Measurements from ENCODE around the gene SUGCT. TPM values are rescaled to one million over a fixed set of nuclear protein-coding genes. Genes with fewer than 3 reads are reported as not detected.

Gene SUGCT
- total RNA-seq, 1 experiment from 2014 or later = 1.3 TPM

GRCh38 chr7:40311307-40311706, 176.5 kb downstream of the SUGCT start:
- no peak for DNase-seq (ENCODE audit: extremely low read depth, low read depth)

DNA sequence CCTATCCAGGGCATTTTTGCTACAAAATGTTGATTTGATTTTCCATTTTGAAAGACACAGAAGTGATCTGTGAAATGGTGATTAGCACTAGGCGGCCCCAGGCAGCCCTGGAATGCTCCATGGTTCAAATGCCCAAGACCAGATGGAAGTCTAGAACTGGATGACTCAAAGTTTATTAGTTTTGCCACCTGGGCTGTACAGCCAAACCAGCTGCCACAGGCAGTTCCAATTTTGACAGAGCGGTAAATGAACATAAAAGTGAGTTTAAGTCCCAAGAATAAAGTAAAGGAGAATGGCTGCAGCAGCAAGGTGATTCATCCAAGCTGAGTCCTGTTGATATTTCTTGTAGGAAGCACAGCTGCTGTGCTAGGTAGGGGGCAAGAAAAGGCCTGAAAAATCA, 180.5 kb downstream of the SUGCT start:
- no peak for DNase-seq (ENCODE audit: extremely low read depth, low read depth)

- no peak for DNase-seq (ENCODE audit: extremely low read depth, low read depth)
Observed at GRCh38 chr7:40316176-40316575, 181.4 kb downstream of the SUGCT start.

DNA sequence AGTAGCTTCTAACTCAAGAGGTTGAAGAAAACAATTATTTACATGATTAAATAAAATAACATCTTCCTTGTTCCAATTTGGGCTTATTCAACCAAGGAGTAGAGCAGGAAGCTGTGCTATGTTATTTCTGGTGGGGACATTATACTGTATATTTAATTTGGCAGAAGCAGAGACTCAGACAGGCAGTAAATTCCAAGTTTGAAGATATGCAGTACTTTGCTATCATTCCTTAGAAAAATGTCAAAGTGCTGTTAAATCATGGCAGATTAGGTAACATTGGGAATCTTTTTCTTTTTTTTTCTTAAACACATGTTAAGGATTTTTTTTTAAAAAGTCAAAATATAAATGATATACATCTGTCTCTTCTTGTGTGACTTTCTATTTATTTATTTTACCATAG, 190.1 kb downstream of the SUGCT start:
- no peak for DNase-seq (ENCODE audit: extremely low read depth, low read depth)

DNA sequence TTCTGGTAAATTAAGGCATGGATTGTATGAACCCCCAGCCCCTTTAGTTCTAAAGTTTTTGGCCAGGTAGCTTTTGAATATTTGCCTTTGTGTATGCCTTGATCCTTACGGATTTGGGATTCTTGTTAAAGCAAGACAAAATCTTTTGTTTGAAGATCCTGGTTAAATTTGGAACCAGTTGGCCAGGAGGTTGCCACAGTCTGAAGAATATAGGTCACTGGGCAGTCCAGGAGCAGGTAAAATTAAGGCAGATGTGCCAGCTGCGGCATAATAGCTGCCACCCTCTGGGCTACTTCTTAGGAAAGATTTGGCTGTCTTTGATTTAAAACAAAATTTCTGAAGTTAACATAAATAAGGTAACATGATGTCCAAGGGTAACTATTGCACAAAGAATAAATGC, 192.3 kb downstream of the SUGCT start:
- DNase-seq (ENCODE audit: extremely low read depth, low read depth) = no peak

DNA sequence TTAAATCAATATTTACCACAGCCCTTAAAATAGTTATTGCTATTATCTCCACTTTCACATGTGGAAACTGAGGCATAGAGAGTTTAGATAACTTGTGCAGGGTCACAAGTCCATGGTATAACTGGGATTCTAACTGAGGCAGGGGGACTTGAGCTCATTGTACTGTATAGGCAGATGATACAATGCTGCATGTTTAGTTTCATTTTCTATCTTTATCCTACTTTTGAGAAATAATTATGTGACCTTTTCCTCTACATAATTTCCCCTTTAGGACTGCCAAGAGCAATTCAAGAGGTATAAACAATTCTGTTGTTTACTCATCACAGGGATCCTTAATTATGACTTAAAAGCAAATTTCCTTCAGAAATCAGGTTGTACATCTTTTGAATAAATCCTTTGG, 193.1 kb downstream of the SUGCT start:
- DNase-seq (ENCODE audit: extremely low read depth, low read depth) = no peak

DNA sequence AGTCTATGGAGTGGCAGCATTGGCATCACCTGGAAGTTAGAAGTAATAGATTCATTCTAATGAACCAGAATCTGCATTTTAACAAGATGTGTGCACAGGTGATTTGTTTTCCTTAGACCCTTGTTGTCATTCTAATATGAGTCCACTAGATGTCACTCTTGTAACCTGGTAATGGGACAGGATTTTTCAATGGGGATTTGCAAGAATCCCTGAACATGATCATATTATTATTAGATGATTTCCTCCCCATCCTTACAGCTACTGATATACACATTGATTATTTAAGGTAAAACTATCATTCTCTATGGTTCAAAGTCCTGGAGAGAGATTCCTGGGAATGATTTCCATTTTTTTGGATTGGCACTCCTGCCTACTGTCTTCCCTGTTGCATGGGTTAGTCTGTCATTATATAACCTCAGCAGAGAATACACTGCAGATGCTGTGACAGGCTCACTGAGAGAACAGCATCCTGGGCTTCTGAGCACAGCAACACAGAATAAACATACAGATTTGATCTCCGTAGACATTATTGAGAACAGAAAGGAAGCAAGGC, 194.9 kb downstream of the SUGCT start:
- DNase-seq (ENCODE audit: extremely low read depth, low read depth) = peak; percentile 61

GRCh38 chr7:40330408-40330807, 195.6 kb downstream of the SUGCT start:
- no peak for DNase-seq (ENCODE audit: extremely low read depth, low read depth)

DNA sequence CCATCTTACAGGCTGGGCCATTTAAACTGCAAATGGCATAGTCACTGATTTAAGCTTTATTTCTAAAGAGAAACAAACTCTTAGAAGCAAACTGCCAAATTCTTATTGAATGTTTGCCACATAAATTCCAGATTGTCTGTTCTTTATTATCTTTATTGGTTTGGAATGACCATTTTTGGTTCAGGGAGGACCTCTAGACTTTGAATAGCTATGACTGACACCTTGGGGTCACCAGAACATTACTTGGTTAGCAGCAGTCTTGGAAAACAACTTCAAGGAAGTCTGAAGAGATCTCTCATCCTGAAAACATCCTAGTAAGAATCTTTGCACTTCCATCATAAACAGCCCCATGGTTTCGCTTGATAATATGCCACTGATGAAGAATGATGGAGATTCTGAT, 197.1 kb downstream of the SUGCT start:
- no peak for DNase-seq (ENCODE audit: extremely low read depth, low read depth)

DNA sequence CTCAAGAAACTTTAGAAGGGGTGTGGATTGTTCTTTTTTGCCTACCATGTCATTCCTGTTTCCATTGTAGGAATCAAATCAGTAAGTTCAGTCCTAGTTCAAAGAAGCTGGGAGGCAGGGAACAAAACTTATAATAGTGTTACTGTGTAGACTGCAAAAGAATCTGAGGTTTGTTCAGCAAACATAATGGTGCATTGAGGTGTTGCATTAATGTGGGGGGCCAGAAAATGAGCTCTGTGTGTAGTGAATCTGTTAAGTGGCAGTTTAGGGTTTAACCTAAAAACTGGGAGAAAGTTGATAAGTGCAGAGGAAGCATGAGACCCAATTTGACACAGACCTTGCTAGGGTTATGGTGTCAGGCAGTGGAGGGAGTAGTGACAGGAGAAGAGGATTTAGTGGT, 197.7 kb downstream of the SUGCT start:
- DNase-seq (ENCODE audit: extremely low read depth, low read depth) = no peak

- DNase-seq (ENCODE audit: extremely low read depth, low read depth) = no peak
Observed at GRCh38 chr7:40341836-40342235, 207.0 kb downstream of the SUGCT start.

GRCh38 chr7:40346554-40346953, 211.7 kb downstream of the SUGCT start:
- no peak for DNase-seq (ENCODE audit: extremely low read depth, low read depth)

DNA sequence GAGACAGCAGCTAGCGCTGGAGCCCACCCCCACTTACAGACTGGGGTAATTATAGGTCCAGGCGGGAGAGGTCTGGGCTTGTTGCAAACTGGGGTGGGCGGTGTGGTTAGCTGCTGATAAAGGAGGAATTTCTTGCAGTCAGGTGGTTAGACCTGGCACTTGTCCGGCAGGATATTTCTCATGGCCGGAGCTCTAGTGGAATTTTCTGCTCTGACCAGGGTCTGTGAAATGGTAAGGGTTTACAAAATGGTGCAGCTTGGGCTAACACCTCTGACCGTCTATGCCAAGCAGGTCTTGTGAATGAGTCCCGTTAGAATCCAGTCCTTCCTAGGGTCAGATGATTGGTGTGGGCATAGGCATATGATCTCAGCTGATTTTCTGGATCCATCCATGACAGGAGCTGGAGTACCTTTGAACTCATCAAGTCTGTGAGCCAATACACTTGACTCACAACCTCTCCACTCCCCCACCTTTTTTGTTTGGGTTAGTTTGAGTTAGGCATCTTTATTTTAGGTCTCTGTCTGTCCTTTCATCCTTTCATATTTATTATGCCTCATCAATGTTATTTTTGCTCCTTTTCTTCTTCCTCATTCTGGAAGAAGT, 213.4 kb downstream of the SUGCT start:
- no peak for DNase-seq (ENCODE audit: extremely low read depth, low read depth)

DNA sequence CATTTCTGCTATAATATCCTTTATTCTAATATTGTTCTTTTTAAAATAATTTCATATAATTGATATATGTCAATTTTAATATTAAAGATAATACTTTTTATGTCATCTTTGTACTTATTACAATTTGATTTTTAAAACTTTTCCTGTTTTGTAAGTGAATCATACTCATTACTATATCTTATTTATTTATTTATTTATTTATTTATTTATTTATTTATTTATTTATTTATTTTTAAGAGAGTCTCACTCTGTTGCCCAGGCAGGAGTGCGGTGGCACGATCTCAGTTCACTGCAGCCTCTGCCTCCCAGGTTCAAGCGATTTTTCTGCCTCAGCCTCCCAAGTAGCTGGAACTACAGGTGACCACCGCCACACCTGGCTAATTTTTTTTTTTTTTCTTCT, 215.3 kb downstream of the SUGCT start:
- no peak for DNase-seq (ENCODE audit: extremely low read depth, low read depth)

- no peak for DNase-seq (ENCODE audit: extremely low read depth, low read depth)
Observed at GRCh38 chr7:40354711-40355110, 219.9 kb downstream of the SUGCT start.

DNA sequence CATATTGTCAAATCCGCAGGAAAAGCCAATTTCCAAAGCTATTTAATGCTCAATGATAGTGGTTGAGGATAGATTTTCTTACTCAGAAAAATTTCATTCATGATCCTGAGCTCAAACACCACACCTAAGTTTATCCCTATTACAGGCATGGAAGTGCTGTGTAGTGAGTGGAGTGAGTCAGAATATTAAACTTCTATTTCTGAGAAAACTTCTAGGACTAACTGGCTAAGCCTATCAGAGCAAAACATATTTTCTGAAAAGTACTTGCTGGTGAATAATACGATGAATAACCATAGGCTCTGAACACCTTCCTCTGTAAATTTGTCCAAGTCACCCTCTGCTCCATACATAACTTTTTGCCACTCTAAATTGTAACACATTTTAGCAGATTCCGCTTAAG, 221.5 kb downstream of the SUGCT start:
- no peak for DNase-seq (ENCODE audit: extremely low read depth, low read depth)

DNA sequence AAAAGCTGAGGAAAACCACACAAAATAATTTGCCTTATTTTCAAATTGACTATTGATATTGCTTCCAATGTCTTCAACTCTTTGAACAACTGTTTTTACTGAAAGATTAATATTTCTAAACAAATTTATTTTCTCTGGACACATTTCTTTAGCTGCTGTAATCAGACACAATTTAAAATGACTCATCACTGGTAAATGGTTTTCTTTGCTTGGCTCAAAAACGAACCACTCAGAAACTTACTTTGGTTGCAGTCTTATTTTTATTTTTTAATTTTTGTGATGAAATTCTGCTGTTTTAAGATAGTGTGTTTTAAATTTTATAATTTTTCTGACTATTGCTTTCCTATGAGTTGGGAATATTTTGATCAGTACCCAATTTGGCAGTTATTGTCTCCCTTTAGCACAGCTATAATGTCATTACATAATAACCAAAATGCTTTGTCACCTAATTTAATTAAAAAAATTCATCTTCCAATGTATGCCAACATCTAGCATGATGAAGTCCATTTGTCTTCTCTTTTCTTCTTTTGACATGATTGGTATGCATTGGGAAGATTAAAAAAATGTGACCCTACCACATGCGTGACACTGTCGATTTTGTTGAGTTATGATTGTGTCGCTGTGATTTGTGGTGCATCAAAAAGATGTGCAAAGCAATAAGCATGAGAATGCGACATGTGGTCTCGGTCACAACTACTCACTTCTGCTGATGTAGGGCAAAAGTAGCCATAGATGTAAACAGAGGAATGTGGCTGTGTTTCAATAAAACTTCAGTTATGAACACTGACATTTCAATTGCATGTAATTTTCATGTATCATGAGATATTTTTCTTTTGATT, 222.3 kb downstream of the SUGCT start:
- no peak for DNase-seq (ENCODE audit: extremely low read depth, low read depth)

GRCh38 chr7:40369641-40370277, 235.0 kb downstream of the SUGCT start:
- DNase-seq (ENCODE audit: extremely low read depth, low read depth) = no peak

GRCh38 chr7:40371806-40372440, 237.1 kb downstream of the SUGCT start:
- DNase-seq (ENCODE audit: extremely low read depth, low read depth) = no peak

GRCh38 chr7:40374575-40374974, 239.8 kb downstream of the SUGCT start:
- DNase-seq (ENCODE audit: extremely low read depth, low read depth) = no peak

DNA sequence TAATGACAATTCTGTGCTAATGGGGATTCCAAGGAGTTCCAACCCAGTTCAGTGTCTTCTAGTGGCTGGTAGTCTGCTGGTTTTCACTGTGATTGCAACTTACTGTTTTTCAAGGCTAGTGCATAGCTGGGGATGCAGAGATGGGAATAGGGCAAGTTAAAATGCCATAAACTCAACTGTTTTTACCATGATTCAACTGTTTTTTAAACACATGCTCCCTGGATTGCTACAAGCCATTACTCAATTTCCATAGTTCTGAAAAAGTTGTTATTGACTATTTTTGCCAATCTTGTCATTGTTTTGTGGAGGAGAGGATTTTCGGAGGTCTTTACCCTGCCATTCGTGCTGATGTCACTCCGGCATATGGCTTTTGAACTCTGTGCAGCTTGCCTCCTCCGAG, 245.3 kb downstream of the SUGCT start:
- no peak for DNase-seq (ENCODE audit: extremely low read depth, low read depth)
